Kidney epithelial cell (primary cell): ENCODE results near the gene SPPL2A. TPM values are rescaled to one million over a fixed set of nuclear protein-coding genes. Genes with fewer than 3 reads are reported as not detected.

Source experiments
- DNase-seq: peaks from one replicate; pipeline ENCODE4 v3.0.0-alpha.2; 2010; ENCODE audit warnings: low read depth
- H3K27me3 ChIP-seq: 2 replicates; pipeline ENCODE4 v1.6.0; 2011; ENCODE audit warnings: low read length; ENCODE audit not compliant: control insufficient read depth, insufficient read depth
- H3K36me3 ChIP-seq: 2 replicates; pipeline ENCODE4 v1.5.1; 2011; ENCODE audit warnings: low read length; ENCODE audit not compliant: control insufficient read depth, insufficient read depth
- H3K4me3 ChIP-seq: 2 replicates; pipeline ENCODE4 v1.5.1; 2011; ENCODE audit warnings: low read depth, mild to moderate bottlenecking, control low read depth, low read length
- total RNA-seq: library from RNA; depleted of rRNA; stranded (reverse); fragments of >200 nt; gene quantifications from 2 replicates; pipeline ENCODE4 v1.2.3, GENCODE V29; 2015
- TF ChIP-seq, protein P1 (sequence below): IDR thresholded peaks from 2 replicates; pipeline ENCODE4 v1.5.1; 2011; ENCODE audit warnings: mild to moderate bottlenecking, moderate library complexity, low read length, control low read depth, inconsistent platforms; ENCODE audit not compliant: insufficient read depth, poor library complexity, severe bottlenecking

The SPPL2A gene
- total RNA-seq, 1 donor from 2014 or later = 138 TPM

- TF ChIP-seq, protein P1, sequence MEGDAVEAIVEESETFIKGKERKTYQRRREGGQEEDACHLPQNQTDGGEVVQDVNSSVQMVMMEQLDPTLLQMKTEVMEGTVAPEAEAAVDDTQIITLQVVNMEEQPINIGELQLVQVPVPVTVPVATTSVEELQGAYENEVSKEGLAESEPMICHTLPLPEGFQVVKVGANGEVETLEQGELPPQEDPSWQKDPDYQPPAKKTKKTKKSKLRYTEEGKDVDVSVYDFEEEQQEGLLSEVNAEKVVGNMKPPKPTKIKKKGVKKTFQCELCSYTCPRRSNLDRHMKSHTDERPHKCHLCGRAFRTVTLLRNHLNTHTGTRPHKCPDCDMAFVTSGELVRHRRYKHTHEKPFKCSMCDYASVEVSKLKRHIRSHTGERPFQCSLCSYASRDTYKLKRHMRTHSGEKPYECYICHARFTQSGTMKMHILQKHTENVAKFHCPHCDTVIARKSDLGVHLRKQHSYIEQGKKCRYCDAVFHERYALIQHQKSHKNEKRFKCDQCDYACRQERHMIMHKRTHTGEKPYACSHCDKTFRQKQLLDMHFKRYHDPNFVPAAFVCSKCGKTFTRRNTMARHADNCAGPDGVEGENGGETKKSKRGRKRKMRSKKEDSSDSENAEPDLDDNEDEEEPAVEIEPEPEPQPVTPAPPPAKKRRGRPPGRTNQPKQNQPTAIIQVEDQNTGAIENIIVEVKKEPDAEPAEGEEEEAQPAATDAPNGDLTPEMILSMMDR = no peak
- peaks cover 1% of the 10 kb centered on the region for H3K36me3 ChIP-seq
- no peaks in the 10 kb centered on the region for H3K27me3 ChIP-seq
- no peak for DNase-seq
- no peak overlapping the region for H3K4me3 ChIP-seq
These were observed 110.0 kb downstream of the SPPL2A start for GRCh38 chr15:50655555-50655954.

- Histone ChIP-seq H3K36me3 (peaks cover 1% of the 10 kb centered on the region), H3K27me3 (no peaks in the 10 kb centered on the region), H3K4me3 (no peak overlapping the region)
- TF ChIP-seq, protein P1 = no peak
- DNase-seq = no peak
These were observed 112.3 kb downstream of the SPPL2A start for GRCh38 chr15:50653156-50653743.

DNA sequence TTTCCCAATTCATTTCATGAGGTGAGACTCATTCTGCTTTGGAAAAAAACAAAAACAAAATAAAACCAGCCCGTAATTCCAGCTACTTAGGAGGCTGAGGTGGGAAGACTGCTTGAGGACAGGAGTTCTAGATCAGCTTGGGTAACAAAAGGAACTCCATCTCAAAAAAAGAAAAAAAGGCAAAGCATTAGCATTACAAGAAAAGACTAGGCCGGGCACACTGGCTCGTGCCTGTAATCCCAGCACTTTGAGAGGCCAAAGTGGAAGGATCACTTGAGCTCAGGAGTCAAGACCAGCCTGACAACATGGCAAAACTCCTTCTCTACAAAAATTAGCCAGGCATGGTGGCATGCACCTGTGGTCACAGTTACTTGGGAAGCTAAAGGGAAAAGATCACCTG, 112.8 kb downstream of the SPPL2A start:
- Histone ChIP-seq H3K27me3 (no peaks in the 10 kb centered on the region), H3K36me3 (peaks cover 1% of the 10 kb centered on the region), H3K4me3 (no peak overlapping the region)
- TF ChIP-seq, protein P1 = no peak
- no peak for DNase-seq

Other genes with a start within 250 kb of the SPPL2A start
- 0.41 TPM in 1 of 2 replicates, not detected in the other for gene USP50, start 219.0 kb downstream of the SPPL2A start, total RNA-seq
- gene TRPM7, start 78.9 kb downstream of the SPPL2A start, total RNA-seq = 30.7 and 31.2 TPM in 2 replicates
- 11.0 and 11.3 TPM in 2 replicates for gene AP4E1, start 143.0 kb upstream of the SPPL2A start, total RNA-seq